Activated naive CD4-positive, alpha-beta T cell treated with anti-CD3 and anti-CD28 coated beads, Interleukin-2, amount 10 ng/mL, durations not matched to agents 7 days and 5 days (primary cell): ENCODE results near the gene ROPN1B.

Experiments used
- CTCF ChIA-PET: fragments of 350-600 bp; sonication (Branson Sonifier 250); formaldehyde crosslinking; loops from one replicate; lab custom pipeline; 2021; ENCODE audit warnings: antibody characterized with exemption; lab: Charles Lee
- DNase-seq: peaks from one replicate; pipeline ENCODE4 v3.0.0-alpha.2; 2020
- H3K27ac Mint-ChIP-seq: one replicate; pipeline ENCODE4 v1.8.0; 2021; ENCODE audit warnings: mild to moderate bottlenecking, moderate library complexity, mixed read lengths
- H3K27me3 Mint-ChIP-seq: one replicate; pipeline ENCODE4 v1.8.0; 2021; ENCODE audit warnings: mild to moderate bottlenecking, mixed read lengths
- H3K36me3 Mint-ChIP-seq: one replicate; pipeline ENCODE4 v1.8.0; 2021; ENCODE audit warnings: mixed read lengths
- H3K4me1 Mint-ChIP-seq: one replicate; pipeline ENCODE4 v1.8.0; 2021; ENCODE audit warnings: mixed read lengths
- H3K4me3 Mint-ChIP-seq: one replicate; pipeline ENCODE4 v1.8.0; 2021; ENCODE audit warnings: mild to moderate bottlenecking, moderate library complexity, mixed read lengths
- H3K9me3 Mint-ChIP-seq: one replicate; pipeline ENCODE4 v1.8.0; 2021; ENCODE audit warnings: mixed read lengths

The ROPN1B gene

DNA sequence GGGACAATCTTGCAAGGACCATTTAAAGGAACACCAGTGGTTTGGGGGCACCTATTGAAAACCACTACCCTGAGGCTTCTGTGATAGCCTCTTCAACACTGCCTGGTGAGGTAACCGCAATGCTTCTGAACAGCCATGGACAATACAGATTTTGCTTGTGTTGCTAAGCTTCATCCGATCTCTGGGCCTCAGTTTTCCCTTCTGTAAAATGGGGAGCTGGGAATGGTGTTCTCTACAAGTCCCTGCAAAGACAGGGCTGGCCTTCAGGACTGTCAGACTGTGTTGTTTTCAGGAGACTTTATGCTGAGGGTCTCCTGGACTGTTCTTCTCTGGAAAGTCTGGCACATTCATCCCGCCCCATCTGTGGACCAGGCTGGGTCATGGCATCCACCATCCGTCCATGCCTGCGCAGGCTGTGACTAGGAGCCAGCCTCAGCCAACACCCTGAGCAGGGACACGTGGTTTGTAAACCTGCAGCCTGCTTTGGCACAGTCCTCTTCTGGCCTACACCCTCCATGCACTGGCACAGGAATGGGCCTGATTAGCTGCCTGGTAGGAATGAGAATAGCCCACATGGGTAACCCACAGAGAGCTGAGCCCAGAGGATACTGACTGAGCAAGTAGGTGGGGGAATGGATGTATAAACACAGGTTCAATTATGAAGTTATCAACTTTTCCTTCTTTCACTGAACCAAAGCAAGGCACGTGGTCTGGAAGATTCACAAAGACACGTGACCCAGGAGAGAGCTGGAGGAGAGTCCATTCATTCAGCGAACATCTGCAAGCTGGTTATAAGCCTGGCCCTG is 55.3 kb downstream of the ROPN1B start:
- CTCF ChIA-PET = no interaction called here
- no peaks in the 10 kb centered on the region for H3K27me3 Mint-ChIP-seq
- H3K36me3 Mint-ChIP-seq = peaks cover 17% of the 10 kb centered on the region
- H3K27ac Mint-ChIP-seq = no peak overlapping the region
- no peak for DNase-seq
- H3K4me1 Mint-ChIP-seq = peaks cover 15% of the 10 kb centered on the region
- H3K4me3 Mint-ChIP-seq = no peak overlapping the region
- H3K9me3 Mint-ChIP-seq = peaks cover 15% of the 10 kb centered on the region

DNA sequence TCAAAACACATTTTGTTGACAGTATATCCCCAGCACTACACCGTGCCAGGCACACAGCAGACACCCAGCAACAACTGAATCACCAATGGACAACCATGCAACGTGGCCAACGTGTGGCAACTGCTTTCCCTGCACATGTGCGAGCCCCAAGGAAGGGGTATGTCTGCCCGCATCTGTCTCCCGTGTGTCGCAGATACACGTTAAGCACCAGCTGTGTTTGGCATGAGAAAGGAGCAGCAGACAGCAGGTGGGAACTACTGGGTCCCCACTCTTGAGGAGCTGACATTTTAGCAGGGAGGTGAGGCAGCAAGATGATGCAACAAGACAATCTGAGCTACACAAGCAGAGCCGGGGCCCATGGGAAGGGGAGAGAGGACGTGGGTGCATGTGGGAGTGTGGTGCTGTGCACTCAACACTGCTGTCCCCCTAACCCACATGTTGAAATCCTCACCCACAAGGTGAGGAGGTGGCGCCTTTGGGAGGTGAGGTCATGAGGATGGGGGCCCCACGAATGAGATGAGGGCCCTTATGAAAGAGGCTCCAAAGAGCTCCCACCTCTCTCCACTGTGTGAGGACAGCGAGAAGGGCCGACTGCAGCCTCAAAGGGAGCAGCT is 56.2 kb downstream of the ROPN1B start:
- peaks cover 21% of the 10 kb centered on the region for H3K36me3 Mint-ChIP-seq
- H3K9me3 Mint-ChIP-seq = peaks cover 19% of the 10 kb centered on the region
- peaks cover 15% of the 10 kb centered on the region for H3K4me1 Mint-ChIP-seq
- no peak overlapping the region for H3K27ac Mint-ChIP-seq
- no peak overlapping the region for H3K4me3 Mint-ChIP-seq
- CTCF ChIA-PET = no interaction called here
- no peaks in the 10 kb centered on the region for H3K27me3 Mint-ChIP-seq
- DNase-seq = no peak

DNA sequence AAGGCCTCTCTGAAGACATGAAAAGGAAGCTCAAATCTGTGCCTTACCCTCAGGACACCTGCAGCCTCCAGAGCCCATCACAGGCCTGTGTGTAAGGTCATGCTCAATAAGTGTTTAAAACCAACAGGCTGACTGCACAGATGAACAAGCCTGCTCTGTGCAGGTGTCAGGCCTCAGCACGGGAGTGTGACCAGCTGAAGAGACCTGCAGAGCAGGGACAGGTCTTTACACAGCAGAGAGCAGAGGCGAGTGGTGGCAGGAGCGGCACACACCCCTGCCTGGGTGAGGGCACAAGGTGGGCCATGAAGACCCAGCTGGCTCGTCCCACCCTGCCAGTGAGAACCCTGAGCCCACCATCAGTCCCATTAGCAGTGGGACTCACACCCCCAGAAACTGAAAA is 56.9 kb downstream of the ROPN1B start:
- no peak for DNase-seq
- Mint-ChIP-seq H3K27ac (no peak overlapping the region), H3K4me3 (no peak overlapping the region), H3K27me3 (no peaks in the 10 kb centered on the region), H3K36me3 (peaks cover 21% of the 10 kb centered on the region), H3K4me1 (peaks cover 15% of the 10 kb centered on the region), H3K9me3 (peaks cover 19% of the 10 kb centered on the region)
- CTCF ChIA-PET = no interaction called here

DNA sequence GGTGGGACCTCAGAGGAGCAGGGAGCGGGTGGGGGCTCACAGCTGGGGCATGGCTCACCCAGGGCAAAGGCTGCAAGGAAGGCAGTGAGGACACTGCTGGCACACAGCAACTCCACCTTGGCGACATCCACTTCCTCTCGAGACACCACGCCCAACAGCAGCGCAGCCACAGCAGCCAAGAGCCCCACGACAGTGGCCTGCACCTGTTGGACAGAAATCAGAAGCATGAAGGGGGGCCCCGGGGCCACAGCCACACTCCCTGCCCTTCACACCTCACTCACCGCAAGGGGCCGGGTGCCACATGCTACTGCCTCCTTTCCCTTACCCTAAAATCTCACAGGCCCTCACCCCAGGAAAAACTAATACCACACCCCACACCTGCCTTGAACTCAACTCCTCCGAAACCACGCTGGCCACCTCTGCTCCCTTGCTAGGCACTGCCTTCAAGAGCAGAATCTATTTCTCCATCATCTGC is 57.3 kb downstream of the ROPN1B start:
- CTCF ChIA-PET = no interaction called here
- Mint-ChIP-seq H3K4me1 (peaks cover 15% of the 10 kb centered on the region), H3K27ac (no peak overlapping the region)

DNA sequence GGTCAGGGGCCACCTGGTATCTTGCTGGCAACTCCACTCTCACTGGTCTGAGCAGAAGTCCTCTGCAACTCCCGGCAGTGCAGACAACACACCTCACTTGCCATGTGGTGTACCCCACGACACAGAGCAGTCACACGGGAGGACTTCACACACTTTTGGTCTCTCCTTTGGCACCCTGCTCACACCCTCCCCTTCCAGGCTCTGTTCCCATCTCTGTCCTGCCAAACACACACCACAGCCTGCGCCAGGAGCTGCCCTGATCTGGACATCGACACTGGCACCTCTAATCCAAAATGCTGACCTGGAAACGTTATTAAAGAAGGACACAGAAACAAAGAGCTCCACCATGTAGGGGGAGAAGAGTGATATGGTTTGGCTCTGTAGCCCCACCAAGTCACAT is 57.8 kb downstream of the ROPN1B start:
- Mint-ChIP-seq H3K27me3 (no peaks in the 10 kb centered on the region), H3K9me3 (peaks cover 19% of the 10 kb centered on the region), H3K36me3 (peaks cover 21% of the 10 kb centered on the region), H3K4me1 (peaks cover 15% of the 10 kb centered on the region), H3K27ac (no peak overlapping the region), H3K4me3 (no peak overlapping the region)
- no peak for DNase-seq
- CTCF ChIA-PET = no interaction called here

More for the DNA sequence above, 57.3 kb downstream of the ROPN1B start:
- no peak for DNase-seq
- Mint-ChIP-seq H3K4me3 (no peak overlapping the region), H3K27me3 (no peaks in the 10 kb centered on the region), H3K9me3 (peaks cover 19% of the 10 kb centered on the region), H3K36me3 (peaks cover 21% of the 10 kb centered on the region)

DNA sequence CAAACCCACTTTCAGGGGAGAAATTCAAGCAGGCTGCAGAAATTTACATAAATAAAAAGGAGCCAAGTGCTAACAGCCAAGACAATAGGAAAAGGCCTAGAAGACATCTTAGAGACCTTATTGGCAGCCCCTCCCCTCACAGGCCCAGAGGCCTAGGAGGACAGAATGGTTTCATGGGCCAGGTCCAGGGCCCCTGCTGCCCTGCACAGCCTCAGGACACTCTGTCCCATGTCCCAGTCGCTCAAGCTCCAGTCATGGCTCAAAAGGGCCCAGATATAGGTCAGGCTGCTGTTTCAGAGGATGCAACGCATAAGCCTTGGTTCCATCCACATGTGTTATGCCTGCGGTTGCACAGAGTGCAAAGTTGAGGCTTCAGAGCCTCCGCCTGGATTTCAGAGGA is 59.1 kb downstream of the ROPN1B start:
- peaks cover 15% of the 10 kb centered on the region for H3K4me1 Mint-ChIP-seq
- H3K27me3 Mint-ChIP-seq = no peaks in the 10 kb centered on the region
- CTCF ChIA-PET = no interaction called here
- H3K4me3 Mint-ChIP-seq = no peak overlapping the region
- H3K27ac Mint-ChIP-seq = no peak overlapping the region
- H3K9me3 Mint-ChIP-seq = peaks cover 19% of the 10 kb centered on the region
- peaks cover 21% of the 10 kb centered on the region for H3K36me3 Mint-ChIP-seq
- no peak for DNase-seq

DNA sequence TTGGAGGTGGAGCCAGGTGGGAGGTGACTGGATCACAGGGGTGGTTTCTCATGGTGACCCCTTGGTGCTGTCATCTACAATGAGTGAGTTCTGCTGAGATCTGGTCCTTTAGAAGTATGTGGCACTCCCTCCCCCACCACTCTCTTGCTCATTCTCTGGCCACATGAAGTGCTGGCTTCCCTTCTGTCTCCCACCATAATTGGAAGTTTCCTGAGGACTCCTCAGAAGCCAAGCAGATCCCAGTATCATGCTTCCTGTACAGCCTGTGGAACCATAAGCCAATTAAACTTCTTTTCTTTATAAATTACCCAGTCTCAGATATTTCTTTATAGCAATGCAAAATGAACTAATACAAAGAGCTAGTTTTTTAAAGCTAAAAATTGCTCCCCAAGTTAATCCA is 60.3 kb downstream of the ROPN1B start:
- Mint-ChIP-seq H3K27me3 (no peaks in the 10 kb centered on the region), H3K36me3 (peaks cover 21% of the 10 kb centered on the region), H3K4me1 (peaks cover 15% of the 10 kb centered on the region), H3K9me3 (peaks cover 19% of the 10 kb centered on the region), H3K4me3 (no peak overlapping the region), H3K27ac (no peak overlapping the region)
- CTCF ChIA-PET = no interaction called here
- DNase-seq = no peak

DNA sequence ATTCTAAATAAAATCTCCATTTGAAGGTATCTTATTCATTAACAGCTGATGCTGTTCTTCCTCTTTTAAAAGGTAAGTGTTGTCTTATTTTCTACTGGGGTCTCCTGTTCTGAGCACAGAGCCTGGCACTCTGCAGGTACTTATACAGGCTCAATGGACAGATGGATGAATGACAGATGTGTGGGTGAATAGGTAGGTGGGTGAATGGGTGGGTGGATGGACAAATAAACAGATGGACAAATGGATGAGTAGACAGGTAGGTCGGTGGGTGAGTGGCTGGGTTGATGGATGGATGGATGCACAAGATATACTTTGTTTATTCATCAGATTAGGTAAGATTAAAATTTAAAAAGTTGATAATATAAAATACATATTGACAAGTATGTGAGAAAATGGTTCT is 61.5 kb downstream of the ROPN1B start:
- H3K27ac Mint-ChIP-seq = no peak overlapping the region
- peaks cover 19% of the 10 kb centered on the region for H3K9me3 Mint-ChIP-seq
- CTCF ChIA-PET = no interaction called here
- no peaks in the 10 kb centered on the region for H3K27me3 Mint-ChIP-seq
- peaks cover 17% of the 10 kb centered on the region for H3K4me1 Mint-ChIP-seq
- no peak overlapping the region for H3K4me3 Mint-ChIP-seq
- DNase-seq = no peak
- peaks cover 24% of the 10 kb centered on the region for H3K36me3 Mint-ChIP-seq

DNA sequence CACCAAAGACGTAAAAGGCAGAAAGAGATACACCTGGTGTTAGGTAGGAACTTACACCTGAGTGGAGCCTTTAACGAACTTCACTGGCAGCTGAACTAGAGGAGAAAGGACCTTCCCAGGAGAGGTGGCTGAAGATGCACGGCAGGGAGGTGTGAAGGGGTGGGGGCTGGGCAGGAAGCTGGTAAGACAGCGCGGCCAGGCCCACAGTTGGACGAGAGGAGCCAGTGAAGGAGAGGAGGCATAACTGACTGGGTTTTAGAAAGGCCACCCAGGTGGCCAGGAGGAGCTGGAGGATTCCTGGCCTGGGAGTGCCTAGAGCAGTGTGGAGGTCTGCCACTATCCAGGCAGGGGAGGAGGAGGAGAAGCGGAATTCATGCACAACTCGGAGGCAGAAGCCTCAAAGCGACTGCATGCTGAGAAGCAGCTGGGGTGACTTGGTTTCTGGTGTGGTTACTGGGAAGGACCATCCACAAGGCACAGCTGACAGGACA is 63.0 kb downstream of the ROPN1B start:
- CTCF ChIA-PET = no interaction called here
- DNase-seq = no peak
- H3K27me3 Mint-ChIP-seq = no peaks in the 10 kb centered on the region
- peaks cover 18% of the 10 kb centered on the region for H3K36me3 Mint-ChIP-seq
- H3K4me3 Mint-ChIP-seq = no peak overlapping the region
- H3K27ac Mint-ChIP-seq = no peak overlapping the region
- H3K4me1 Mint-ChIP-seq = peaks cover 5% of the 10 kb centered on the region
- peaks cover 19% of the 10 kb centered on the region for H3K9me3 Mint-ChIP-seq
